Neural cell (in vitro differentiated cells): ENCODE measurements around the gene MAP7D2. TPM values are rescaled to one million over a fixed set of nuclear protein-coding genes. Genes with fewer than 3 reads are reported as not detected.

Experiments used
- H2AFZ ChIP-seq: fragments of 200-600, 300-800 bp; sonication (generic), shearing (Covaris generic); 2 replicates; pipeline ENCODE4 v1.6.0; 2014; ENCODE audit warnings: low read depth, mild to moderate bottlenecking, antibody characterized with exemption, low read length, moderate library complexity
- H3F3A ChIP-seq: fragments of 200-600 bp; shearing (Covaris generic); 2 replicates; pipeline ENCODE4 v1.6.1; 2016; ENCODE audit warnings: mild to moderate bottlenecking, moderate library complexity, mixed read lengths, antibody characterized with exemption, low read length; ENCODE audit not compliant: insufficient read depth, poor library complexity, severe bottlenecking
- H3K27ac ChIP-seq: fragments of 200-600, 300-800 bp; sonication (generic), shearing (Covaris generic); 2 replicates; pipeline ENCODE4 v1.5.1; 2014; ENCODE audit warnings: mild to moderate bottlenecking, low read length, moderate library complexity
- H3K27me3 ChIP-seq: fragments of 300-800, 200-600 bp; sonication (generic), shearing (Covaris generic); 2 replicates; pipeline ENCODE4 v1.6.0; 2014; ENCODE audit warnings: mild to moderate bottlenecking, low read depth, low read length, moderate library complexity; ENCODE audit not compliant: insufficient read depth
- H3K36me3 ChIP-seq: fragments of 300-800, 200-600 bp; sonication (generic), shearing (Covaris generic); 2 replicates; pipeline ENCODE4 v1.5.1; 2014; ENCODE audit warnings: mild to moderate bottlenecking, antibody characterized with exemption, low read length, moderate library complexity; ENCODE audit not compliant: insufficient read depth
- H3K4me2 ChIP-seq: fragments of 300-800, 200-600 bp; sonication (generic), shearing (Covaris generic); 2 replicates; pipeline ENCODE4 v1.6.0; 2014; ENCODE audit warnings: mild to moderate bottlenecking, low read length
- H3K4me3 ChIP-seq: fragments of 300-800, 200-600 bp; sonication (generic), shearing (Covaris generic); 2 replicates; pipeline ENCODE4 v1.5.1; 2014; ENCODE audit warnings: mild to moderate bottlenecking, low read length, moderate library complexity
- H3K79me2 ChIP-seq: fragments of 200-600 bp; shearing (Covaris generic); replicated peaks from 2 replicates; pipeline ENCODE4 v1.6.0; 2014; ENCODE audit warnings: mild to moderate bottlenecking, low read length, moderate library complexity; ENCODE audit not compliant: insufficient read depth
- H3K9ac ChIP-seq: fragments of 300-800, 200-600 bp; sonication (generic), shearing (Covaris generic); 2 replicates; pipeline ENCODE4 v1.6.1; 2016; ENCODE audit warnings: mild to moderate bottlenecking, low read length, mixed read lengths
- H3K9me2 ChIP-seq: fragments of 200-600 bp; shearing (Covaris generic); 2 replicates; pipeline ENCODE4 v1.6.1; 2016; ENCODE audit warnings: mild to moderate bottlenecking, low read length, mixed read lengths; ENCODE audit not compliant: insufficient read depth
- H3K9me3 ChIP-seq: fragments of 200-600, 300-800 bp; sonication (generic), shearing (Covaris generic); 2 replicates; pipeline ENCODE4 v1.6.1; 2016; ENCODE audit warnings: mild to moderate bottlenecking, mixed run types, low read length, moderate library complexity, mixed read lengths
- H4K20me1 ChIP-seq: fragments of 200-600 bp; shearing (Covaris generic); 2 replicates; pipeline ENCODE4 v1.6.1; 2016; ENCODE audit warnings: mild to moderate bottlenecking, mixed run types; ENCODE audit not compliant: insufficient read depth
- EP300 ChIP-seq: fragments of 450-650 bp; conservative IDR thresholded peaks from 2 replicates; pipeline ENCODE4 v1.6.1; 2014; ENCODE audit warnings: antibody characterized with exemption, mild to moderate bottlenecking, moderate library complexity; ENCODE audit not compliant: poor library complexity, severe bottlenecking
- EZH2 ChIP-seq: fragments of 200-600, 300-800 bp; shearing (Covaris generic), sonication (generic); IDR thresholded peaks from 2 replicates; pipeline ENCODE4 v1.6.1; 2014; ENCODE audit warnings: antibody characterized with exemption, low read length, borderline replicate concordance, mild to moderate bottlenecking; ENCODE audit not compliant: insufficient read depth, poor library complexity, severe bottlenecking
- MXI1 ChIP-seq: fragments of 450-650 bp; conservative IDR thresholded peaks from 2 replicates; pipeline ENCODE4 v1.6.1; 2014; ENCODE audit warnings: antibody characterized with exemption, mild to moderate bottlenecking; ENCODE audit not compliant: poor library complexity, severe bottlenecking
- POLR2AphosphoS5 ChIP-seq: IDR thresholded peaks from 2 replicates; pipeline ENCODE4 v1.6.1; 2012
- RAD21 ChIP-seq: fragments of 450-650 bp; conservative IDR thresholded peaks from 2 replicates; pipeline ENCODE4 v1.6.1; 2014; ENCODE audit warnings: antibody characterized with exemption, mild to moderate bottlenecking, moderate library complexity
- REST ChIP-seq: IDR thresholded peaks from 2 replicates; pipeline ENCODE4 v1.6.1; 2012; ENCODE audit warnings: borderline replicate concordance
- SMC3 ChIP-seq: fragments of 450-650 bp; conservative IDR thresholded peaks from 2 replicates; pipeline ENCODE4 v1.6.1; 2014; ENCODE audit warnings: antibody characterized with exemption, mild to moderate bottlenecking, moderate library complexity; ENCODE audit not compliant: poor library complexity
- TAF1 ChIP-seq: IDR thresholded peaks from 2 replicates; pipeline ENCODE4 v1.6.1; 2012; ENCODE audit warnings: low read depth
- polyA plus RNA-seq: library from polyadenylated mRNA; depleted of rRNA; stranded (reverse); fragments of >200 nt; gene quantifications from 2 replicates; pipeline ENCODE4 v1.2.3, GENCODE V29; 2014
- TF ChIP-seq, protein P1 (sequence below): fragments of 450-650 bp; IDR thresholded peaks from 2 replicates; pipeline ENCODE4 v1.5.1; 2014; ENCODE audit warnings: antibody characterized with exemption, mild to moderate bottlenecking, moderate library complexity; ENCODE audit not compliant: poor library complexity, severe bottlenecking

The MAP7D2 gene
- polyA plus RNA-seq, 1 donor from 2014 or later, result 6.4 TPM

DNA sequence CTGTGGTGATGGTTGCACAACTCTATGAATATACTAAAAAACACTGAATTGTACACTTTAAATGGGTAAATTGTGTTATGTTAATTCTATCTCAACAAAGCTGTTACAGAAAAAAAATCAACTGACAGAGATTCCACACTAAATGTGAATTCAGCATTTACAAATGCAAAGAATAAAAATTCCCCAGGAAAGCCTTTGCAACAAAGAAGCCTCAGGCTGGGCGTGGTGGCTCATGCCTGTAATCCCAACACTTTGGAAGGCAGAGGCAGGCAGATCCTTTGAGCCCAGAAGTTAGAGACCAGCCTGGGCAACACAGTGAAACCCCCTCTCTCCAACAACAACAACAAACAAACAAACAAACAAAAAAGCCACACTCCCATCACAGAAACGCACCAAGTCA, 134.8 kb downstream of the MAP7D2 start:
- Histone ChIP-seq H3K9ac (no peak overlapping the region), H3K9me2 (no peaks in the 10 kb centered on the region), H3K36me3 (no peaks in the 10 kb centered on the region), H3K4me3 (no peak overlapping the region), H3K27ac (no peak overlapping the region), H3F3A (no peaks in the 10 kb centered on the region), H4K20me1 (no peaks in the 10 kb centered on the region), H3K79me2 (no peaks in the 10 kb centered on the region), H3K27me3 (no peaks in the 10 kb centered on the region), H2AFZ (no peak overlapping the region), H3K9me3 (no peaks in the 10 kb centered on the region), H3K4me2 (no peak overlapping the region)
- TF ChIP-seq SMC3, result no peak
- TF ChIP-seq REST, result no peak
- no peak for TF ChIP-seq TAF1
- no peak for TF ChIP-seq RAD21
- TF ChIP-seq MXI1, result no peak
- TF ChIP-seq EP300, result no peak
- TF ChIP-seq POLR2AphosphoS5, result no peak
- TF ChIP-seq, protein P1, sequence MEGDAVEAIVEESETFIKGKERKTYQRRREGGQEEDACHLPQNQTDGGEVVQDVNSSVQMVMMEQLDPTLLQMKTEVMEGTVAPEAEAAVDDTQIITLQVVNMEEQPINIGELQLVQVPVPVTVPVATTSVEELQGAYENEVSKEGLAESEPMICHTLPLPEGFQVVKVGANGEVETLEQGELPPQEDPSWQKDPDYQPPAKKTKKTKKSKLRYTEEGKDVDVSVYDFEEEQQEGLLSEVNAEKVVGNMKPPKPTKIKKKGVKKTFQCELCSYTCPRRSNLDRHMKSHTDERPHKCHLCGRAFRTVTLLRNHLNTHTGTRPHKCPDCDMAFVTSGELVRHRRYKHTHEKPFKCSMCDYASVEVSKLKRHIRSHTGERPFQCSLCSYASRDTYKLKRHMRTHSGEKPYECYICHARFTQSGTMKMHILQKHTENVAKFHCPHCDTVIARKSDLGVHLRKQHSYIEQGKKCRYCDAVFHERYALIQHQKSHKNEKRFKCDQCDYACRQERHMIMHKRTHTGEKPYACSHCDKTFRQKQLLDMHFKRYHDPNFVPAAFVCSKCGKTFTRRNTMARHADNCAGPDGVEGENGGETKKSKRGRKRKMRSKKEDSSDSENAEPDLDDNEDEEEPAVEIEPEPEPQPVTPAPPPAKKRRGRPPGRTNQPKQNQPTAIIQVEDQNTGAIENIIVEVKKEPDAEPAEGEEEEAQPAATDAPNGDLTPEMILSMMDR, result no peak
- TF ChIP-seq EZH2, result no peak

- H3K27ac ChIP-seq, result no peak overlapping the region
- H2AFZ ChIP-seq, result no peak overlapping the region
- H3K9me3 ChIP-seq, result no peaks in the 10 kb centered on the region
- H3K36me3 ChIP-seq, result no peaks in the 10 kb centered on the region
- TF ChIP-seq TAF1, result no peak
- no peak for TF ChIP-seq EP300
- no peak for TF ChIP-seq POLR2AphosphoS5
- TF ChIP-seq MXI1, result no peak
- no peak for TF ChIP-seq REST
- TF ChIP-seq, protein P1, result no peak
- no peak for TF ChIP-seq SMC3
- TF ChIP-seq RAD21, result no peak
- no peak for TF ChIP-seq EZH2
- H3K4me2 ChIP-seq, result no peak overlapping the region
- H3K79me2 ChIP-seq, result no peaks in the 10 kb centered on the region
- no peaks in the 10 kb centered on the region for H4K20me1 ChIP-seq
- H3K4me3 ChIP-seq, result no peak overlapping the region
- no peaks in the 10 kb centered on the region for H3F3A ChIP-seq
- no peak overlapping the region for H3K9ac ChIP-seq
- H3K27me3 ChIP-seq, result no peaks in the 10 kb centered on the region
- no peaks in the 10 kb centered on the region for H3K9me2 ChIP-seq
These were observed 140.9 kb downstream of the MAP7D2 start for GRCh38 chrX:19975845-19976244.
